PC-9 (cell line): Measurements from ENCODE around the gene FAM20C.

Experiments
- CTCF ChIP-seq: fragments of 200-600 bp; sonication (generic); conservative IDR thresholded peaks from 2 replicates; pipeline ENCODE4 v1.6.1; 2017; ENCODE audit warnings: mixed run types, antibody characterized with exemption, mild to moderate bottlenecking, moderate library complexity
- EZH2 ChIP-seq: fragments of 200-600 bp; sonication (generic); IDR thresholded peaks from 2 replicates; pipeline ENCODE4 v1.8.0; 2017; ENCODE audit warnings: antibody characterized with exemption, low read depth

- TF ChIP-seq CTCF (no peak), EZH2 (no peak)
These were observed 8.7 kb upstream of the FAM20C start for GRCh38 chr7:183496-184292.
